ENCODE results near the gene KNSTRN.

Gene KNSTRN

DNA sequence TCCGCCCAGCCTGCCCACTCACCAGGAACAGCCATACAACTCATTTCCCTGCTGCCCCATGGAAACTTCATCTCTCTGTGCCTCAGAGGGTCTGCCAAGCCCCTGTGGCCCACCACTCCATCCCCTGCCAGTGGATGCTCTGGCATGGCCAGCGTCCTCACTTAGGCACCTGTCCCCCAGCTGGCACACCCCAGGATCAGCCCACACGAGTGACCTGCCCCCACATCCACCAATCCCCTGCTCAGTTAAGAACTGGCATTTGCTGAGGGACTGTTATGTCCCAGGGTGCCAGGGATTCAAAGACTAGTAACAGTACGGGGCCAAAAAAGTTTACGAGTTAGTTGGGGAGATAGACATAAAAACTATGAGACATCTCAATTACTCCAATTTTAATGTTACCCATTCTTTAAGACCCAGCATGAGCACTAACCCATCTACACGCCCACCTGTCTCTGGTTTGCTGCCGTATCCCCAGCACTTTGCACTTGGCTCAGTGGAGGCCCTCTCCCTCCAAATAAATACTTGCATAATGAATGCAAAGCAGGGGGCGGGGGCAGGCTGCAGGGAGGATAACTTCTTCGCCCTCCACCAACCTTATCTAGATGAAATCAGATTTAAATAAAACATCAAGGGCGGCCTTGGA, 46.7 kb downstream of the KNSTRN start:
- no peak overlapping the region for H3K9ac ChIP-seq (ENCODE audit: low read depth in 1 of 2, low read length in 2 of 2)
- H3K27ac ChIP-seq (ENCODE audit: low read depth in 2 of 2, low read length in 2 of 2) = no peak overlapping the region
- H3K9me3 ChIP-seq (ENCODE audit: control insufficient read depth in 2 of 2, low read length in 2 of 2) = no peaks in the 10 kb centered on the region

DNA sequence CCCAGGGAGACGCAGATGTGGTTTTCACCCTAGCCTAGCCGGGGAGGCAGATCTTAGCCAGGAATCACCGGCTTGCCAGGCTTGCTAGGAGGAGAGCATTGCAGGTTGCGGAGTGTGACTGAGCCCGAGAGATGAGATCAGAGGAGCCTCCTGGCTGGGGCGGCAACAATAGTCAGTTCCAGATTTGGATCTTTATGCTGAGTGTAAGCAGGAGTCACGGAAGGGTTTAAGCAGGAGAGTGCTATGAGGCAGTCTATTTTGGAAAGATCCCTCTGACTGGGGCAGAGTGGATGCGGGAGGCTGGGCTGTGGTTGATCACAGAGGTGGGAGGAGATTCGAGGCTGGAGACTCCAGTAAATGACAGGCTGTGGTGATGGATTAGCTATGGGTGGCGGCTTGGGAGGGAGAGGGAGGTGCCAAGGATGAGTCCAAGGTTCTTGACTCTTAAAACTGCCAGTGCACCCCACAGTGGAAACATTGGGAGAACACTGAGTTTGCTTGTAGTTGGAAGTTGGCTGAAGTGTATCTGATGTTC, 47.8 kb downstream of the KNSTRN start:
- no peaks in the 10 kb centered on the region for H3K36me3 ChIP-seq (ENCODE audit: control insufficient read depth in 2 of 2, insufficient read depth in 2 of 2, low read length in 2 of 2)
- no peaks in the 10 kb centered on the region for H3K9me3 ChIP-seq (ENCODE audit: control insufficient read depth in 2 of 2, low read length in 2 of 2)
- H3K27ac ChIP-seq (ENCODE audit: low read depth in 2 of 2, low read length in 2 of 2) = no peak overlapping the region
- H3K4me1 ChIP-seq (ENCODE audit: control insufficient read depth in 2 of 2, insufficient read depth in 2 of 2, low read length in 2 of 2) = peaks cover 1 to 4% of the 10 kb centered on the region in 2 donors
- H3K4me3 ChIP-seq (ENCODE audit: low read length in 2 of 2) = peak overlapping the region in 1 of 2 donors; percentile 33
- no peak overlapping the region for H3K9ac ChIP-seq (ENCODE audit: low read depth in 1 of 2, low read length in 2 of 2)
- peaks cover 0 to 2% of the 10 kb centered on the region in 2 donors for H3K27me3 ChIP-seq (ENCODE audit: control insufficient read depth in 2 of 2, insufficient read depth in 2 of 2, low read length in 2 of 2)

More for the DNA sequence above, 46.7 kb downstream of the KNSTRN start:
- no peaks in the 10 kb centered on the region for H3K27me3 ChIP-seq (ENCODE audit: control insufficient read depth in 2 of 2, insufficient read depth in 2 of 2, low read length in 2 of 2)
- peaks cover 0 to 4% of the 10 kb centered on the region in 2 donors for H3K4me1 ChIP-seq (ENCODE audit: control insufficient read depth in 2 of 2, insufficient read depth in 2 of 2, low read length in 2 of 2)
- no peak overlapping the region for H3K4me3 ChIP-seq (ENCODE audit: low read length in 2 of 2)
- no peaks in the 10 kb centered on the region for H3K36me3 ChIP-seq (ENCODE audit: control insufficient read depth in 2 of 2, insufficient read depth in 2 of 2, low read length in 2 of 2)

DNA sequence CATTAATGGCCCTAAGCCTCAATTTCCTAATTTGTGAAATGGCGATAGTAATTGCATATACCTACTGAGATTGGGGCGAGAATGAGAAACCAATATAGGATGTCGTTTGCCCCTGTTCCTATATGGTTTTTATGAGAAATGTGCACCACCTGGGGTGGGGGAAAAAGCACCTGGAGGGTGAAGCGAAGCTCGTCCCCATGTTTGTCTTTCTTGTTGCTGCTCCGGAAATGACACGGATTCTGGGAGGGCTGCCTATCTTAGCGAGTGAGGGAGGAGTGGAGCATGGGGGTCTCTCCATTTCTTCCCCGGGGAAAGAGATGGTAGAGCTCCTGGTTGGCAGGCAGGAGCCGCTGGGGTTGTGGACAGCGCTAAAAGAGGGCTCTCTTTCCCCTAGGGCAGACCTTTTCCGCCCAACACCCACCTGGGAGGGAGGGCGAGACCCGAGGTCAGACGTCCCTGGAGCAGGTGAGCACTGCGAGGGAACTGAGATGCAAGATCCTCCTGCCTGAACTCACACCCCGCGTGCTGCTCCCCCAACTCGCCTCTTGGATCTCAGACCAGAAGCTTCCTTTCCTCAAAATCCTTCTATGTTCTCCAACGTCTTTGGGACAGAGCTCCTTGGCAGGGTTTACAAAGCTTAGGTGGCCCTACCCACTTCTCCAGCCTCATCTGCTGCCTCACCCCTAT, 52.6 kb downstream of the KNSTRN start:
- H3K4me1 ChIP-seq (ENCODE audit: control insufficient read depth in 2 of 2, insufficient read depth in 2 of 2, low read length in 2 of 2) = peaks cover 24 to 27% of the 10 kb centered on the region in 2 donors
- no peak overlapping the region for H3K27ac ChIP-seq (ENCODE audit: low read depth in 2 of 2, low read length in 2 of 2)
- no peaks in the 10 kb centered on the region for H3K36me3 ChIP-seq (ENCODE audit: control insufficient read depth in 2 of 2, insufficient read depth in 2 of 2, low read length in 2 of 2)
- H3K27me3 ChIP-seq (ENCODE audit: control insufficient read depth in 2 of 2, insufficient read depth in 2 of 2, low read length in 2 of 2) = peaks cover 8% of the 10 kb centered on the region in 2 donors
- H3K4me3 ChIP-seq (ENCODE audit: low read length in 2 of 2) = peak overlapping the region; percentile 53 to 56
- no peaks in the 10 kb centered on the region for H3K9me3 ChIP-seq (ENCODE audit: control insufficient read depth in 2 of 2, low read length in 2 of 2)
- H3K9ac ChIP-seq (ENCODE audit: low read depth in 1 of 2, low read length in 2 of 2) = peak overlapping the region in 1 of 2 donors; percentile 41

DNA sequence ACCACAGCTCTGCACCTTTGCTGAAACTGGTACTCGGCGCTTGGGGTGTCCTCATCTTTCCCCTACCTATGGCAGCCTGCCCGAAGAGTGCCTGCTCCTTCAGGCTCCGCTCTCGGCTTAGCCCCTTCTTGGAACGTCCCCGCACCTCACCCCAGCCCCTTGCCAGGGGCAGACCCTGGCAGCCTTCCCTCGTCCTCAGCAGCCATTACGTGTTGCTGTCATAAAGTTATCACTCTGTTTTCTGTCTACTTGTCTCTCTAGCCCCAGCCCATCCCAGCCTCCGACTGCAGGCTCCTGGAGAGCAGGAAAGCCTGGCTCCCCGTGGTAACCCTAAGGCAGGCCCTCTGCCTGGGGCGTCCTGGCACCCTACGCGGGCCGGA, 53.2 kb downstream of the KNSTRN start:
- Histone ChIP-seq H3K9me3 (ENCODE audit: control insufficient read depth in 2 of 2, low read length in 2 of 2) (no peaks in the 10 kb centered on the region), H3K27ac (ENCODE audit: low read depth in 2 of 2, low read length in 2 of 2) (no peak overlapping the region), H3K4me1 (ENCODE audit: control insufficient read depth in 2 of 2, insufficient read depth in 2 of 2, low read length in 2 of 2) (peaks cover 26% of the 10 kb centered on the region in 2 donors), H3K36me3 (ENCODE audit: control insufficient read depth in 2 of 2, insufficient read depth in 2 of 2, low read length in 2 of 2) (no peaks in the 10 kb centered on the region), H3K9ac (ENCODE audit: low read depth in 1 of 2, low read length in 2 of 2) (peak overlapping the region in 1 of 2 donors; percentile 41), H3K4me3 (ENCODE audit: low read length in 2 of 2) (peak overlapping the region; percentile 53 to 56), H3K27me3 (ENCODE audit: control insufficient read depth in 2 of 2, insufficient read depth in 2 of 2, low read length in 2 of 2) (peaks cover 8% of the 10 kb centered on the region in 2 donors)

DNA sequence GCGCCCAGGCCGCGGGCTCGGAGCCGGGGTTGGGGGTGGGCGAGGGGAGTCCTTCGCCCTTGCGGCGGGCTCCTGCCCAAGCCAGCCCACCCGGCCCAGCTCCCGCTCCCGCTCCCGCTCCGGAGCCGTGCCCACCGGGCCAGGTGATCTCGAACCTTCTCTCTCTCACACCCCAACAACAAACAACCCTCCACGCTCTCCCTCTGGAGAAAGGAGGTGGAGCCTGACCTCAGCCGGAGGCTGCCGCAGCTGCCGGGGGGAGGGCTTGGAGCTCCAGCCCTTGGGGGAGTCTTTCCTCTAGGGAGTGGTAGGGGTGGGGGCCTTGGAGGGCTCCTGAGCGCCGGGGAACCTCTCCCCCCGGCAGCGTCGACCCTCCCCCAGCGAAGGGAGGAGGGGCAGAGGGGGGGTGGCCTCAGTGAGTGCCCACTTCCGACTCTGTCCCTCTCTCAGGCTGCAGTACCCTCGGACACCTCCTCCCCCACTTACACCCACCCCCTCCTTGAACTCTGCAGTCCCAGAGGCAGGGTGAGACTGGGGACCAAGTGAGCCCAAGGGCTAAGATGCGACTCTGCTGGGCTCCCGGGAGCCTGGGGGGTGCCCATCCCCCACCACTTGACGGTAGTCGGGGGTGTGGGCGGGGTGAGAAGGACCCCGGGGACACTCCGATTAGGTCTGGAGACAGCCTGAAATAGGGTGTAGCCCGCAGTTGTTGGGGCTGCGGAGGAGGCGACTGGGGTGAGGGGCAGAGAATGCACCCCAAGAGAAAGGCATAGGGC, 53.8 kb downstream of the KNSTRN start:
- no peaks in the 10 kb centered on the region for H3K9me3 ChIP-seq (ENCODE audit: control insufficient read depth in 2 of 2, low read length in 2 of 2)
- peaks cover 8% of the 10 kb centered on the region in 2 donors for H3K27me3 ChIP-seq (ENCODE audit: control insufficient read depth in 2 of 2, insufficient read depth in 2 of 2, low read length in 2 of 2)
- no peak overlapping the region for H3K27ac ChIP-seq (ENCODE audit: low read depth in 2 of 2, low read length in 2 of 2)
- H3K36me3 ChIP-seq (ENCODE audit: control insufficient read depth in 2 of 2, insufficient read depth in 2 of 2, low read length in 2 of 2) = no peaks in the 10 kb centered on the region
- peak overlapping the region; percentile 53 to 56 for H3K4me3 ChIP-seq (ENCODE audit: low read length in 2 of 2)
- H3K9ac ChIP-seq (ENCODE audit: low read depth in 1 of 2, low read length in 2 of 2) = peak overlapping the region in 1 of 2 donors; percentile 41
- peaks cover 26% of the 10 kb centered on the region in 2 donors for H3K4me1 ChIP-seq (ENCODE audit: control insufficient read depth in 2 of 2, insufficient read depth in 2 of 2, low read length in 2 of 2)

DNA sequence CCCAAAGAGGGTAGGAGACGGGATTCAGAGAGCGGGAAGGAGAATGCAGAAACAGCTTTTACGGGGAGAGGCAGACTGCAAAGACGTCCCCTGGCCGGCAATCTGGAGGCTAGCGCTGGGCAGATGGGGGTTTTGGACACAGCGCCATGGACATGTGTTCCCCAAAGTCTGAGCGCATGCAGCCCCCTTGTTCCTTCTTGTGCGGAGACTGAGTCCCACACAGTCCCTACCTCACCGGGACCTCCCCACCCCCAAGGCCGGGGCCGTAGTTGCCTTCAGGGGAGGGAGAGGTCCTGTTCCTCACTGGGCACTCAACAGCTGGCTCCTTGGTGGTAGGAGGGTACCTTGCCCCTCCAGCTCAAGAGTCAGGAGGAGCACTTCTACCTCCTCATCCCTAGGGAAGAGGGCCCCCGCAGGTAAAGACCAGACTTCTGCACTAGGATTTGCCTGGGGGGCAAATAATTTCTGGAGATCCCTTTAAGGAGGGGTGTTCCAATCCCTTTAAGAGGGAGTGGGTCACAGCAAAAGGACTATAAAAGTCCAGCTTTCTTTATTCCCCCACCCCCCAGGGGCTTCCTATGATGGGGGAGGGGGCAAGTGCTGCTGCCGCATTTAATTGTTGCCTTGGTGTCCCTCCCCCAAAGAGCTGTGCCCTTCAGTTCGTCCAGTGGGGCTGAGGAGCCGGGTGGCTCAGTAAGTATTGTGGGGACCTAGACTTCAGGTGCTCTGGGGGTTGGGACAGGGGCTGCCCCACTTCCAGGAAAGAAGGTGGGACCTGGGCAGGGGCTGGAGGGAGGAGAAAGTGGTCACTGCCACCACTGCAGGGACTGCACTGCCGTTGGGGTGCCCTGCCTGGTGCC, 54.6 kb downstream of the KNSTRN start:
- Histone ChIP-seq H3K4me3 (ENCODE audit: low read length in 2 of 2) (peak overlapping the region in 1 of 2 donors; percentile 53), H3K9ac (ENCODE audit: low read depth in 1 of 2, low read length in 2 of 2) (peak overlapping the region in 1 of 2 donors; percentile 41), H3K27ac (ENCODE audit: low read depth in 2 of 2, low read length in 2 of 2) (no peak overlapping the region), H3K4me1 (ENCODE audit: control insufficient read depth in 2 of 2, insufficient read depth in 2 of 2, low read length in 2 of 2) (peaks cover 26% of the 10 kb centered on the region in 2 donors), H3K27me3 (ENCODE audit: control insufficient read depth in 2 of 2, insufficient read depth in 2 of 2, low read length in 2 of 2) (peaks cover 8% of the 10 kb centered on the region in 2 donors), H3K36me3 (ENCODE audit: control insufficient read depth in 2 of 2, insufficient read depth in 2 of 2, low read length in 2 of 2) (no peaks in the 10 kb centered on the region), H3K9me3 (ENCODE audit: control insufficient read depth in 2 of 2, low read length in 2 of 2) (no peaks in the 10 kb centered on the region)

DNA sequence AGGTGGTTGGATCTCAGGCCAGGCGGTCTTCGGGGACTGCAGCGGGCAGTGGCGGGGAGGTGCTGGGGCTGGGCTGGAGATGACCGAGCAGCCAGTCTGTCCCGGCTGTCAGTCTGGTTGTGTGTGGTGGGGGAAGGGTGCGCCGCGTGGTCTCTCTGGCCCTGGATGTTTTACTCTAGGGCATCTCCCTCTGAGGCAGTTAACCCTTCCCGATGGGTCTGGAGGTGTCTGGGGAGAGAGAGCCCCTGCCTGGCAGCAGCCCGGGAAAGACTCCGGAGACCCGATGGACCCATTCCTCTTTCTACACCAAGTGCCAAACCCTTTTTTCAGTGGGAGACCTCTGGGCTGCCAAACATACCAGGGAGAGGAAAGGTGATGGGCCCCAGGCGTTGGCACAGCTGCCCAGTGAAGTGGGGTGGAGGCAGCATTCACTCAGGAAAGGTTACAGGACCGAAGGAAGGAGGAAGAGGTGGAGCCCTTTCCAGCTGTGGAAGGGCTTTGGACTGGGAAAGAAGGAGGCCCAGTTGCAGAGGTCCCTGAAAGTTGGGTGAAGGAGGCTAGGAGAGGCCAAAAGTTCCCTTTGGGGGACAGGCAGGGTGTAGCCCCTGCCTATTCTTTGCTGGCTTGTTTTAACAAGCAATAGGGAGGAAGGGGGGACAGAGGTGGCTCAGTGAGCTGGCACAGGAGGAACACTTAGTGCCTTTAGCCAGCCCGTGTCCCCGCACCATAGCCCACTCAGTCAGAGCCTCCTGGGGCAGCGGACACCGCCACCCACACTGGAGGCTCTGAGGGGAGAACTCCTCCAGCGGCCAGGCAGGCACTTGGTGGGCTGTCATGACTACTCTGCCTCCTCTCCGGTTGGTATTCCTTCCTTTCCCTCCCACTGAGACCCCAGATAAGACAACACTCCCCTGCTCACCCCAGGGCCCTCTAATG, 55.5 kb downstream of the KNSTRN start:
- peaks cover 8% of the 10 kb centered on the region in 2 donors for H3K27me3 ChIP-seq (ENCODE audit: control insufficient read depth in 2 of 2, insufficient read depth in 2 of 2, low read length in 2 of 2)
- H3K4me1 ChIP-seq (ENCODE audit: control insufficient read depth in 2 of 2, insufficient read depth in 2 of 2, low read length in 2 of 2) = peaks cover 29 to 30% of the 10 kb centered on the region in 2 donors
- H3K27ac ChIP-seq (ENCODE audit: low read depth in 2 of 2, low read length in 2 of 2) = no peak overlapping the region
- H3K9me3 ChIP-seq (ENCODE audit: control insufficient read depth in 2 of 2, low read length in 2 of 2) = no peaks in the 10 kb centered on the region
- H3K4me3 ChIP-seq (ENCODE audit: low read length in 2 of 2) = no peak overlapping the region
- H3K36me3 ChIP-seq (ENCODE audit: control insufficient read depth in 2 of 2, insufficient read depth in 2 of 2, low read length in 2 of 2) = no peaks in the 10 kb centered on the region
- no peak overlapping the region for H3K9ac ChIP-seq (ENCODE audit: low read depth in 1 of 2, low read length in 2 of 2)

DNA sequence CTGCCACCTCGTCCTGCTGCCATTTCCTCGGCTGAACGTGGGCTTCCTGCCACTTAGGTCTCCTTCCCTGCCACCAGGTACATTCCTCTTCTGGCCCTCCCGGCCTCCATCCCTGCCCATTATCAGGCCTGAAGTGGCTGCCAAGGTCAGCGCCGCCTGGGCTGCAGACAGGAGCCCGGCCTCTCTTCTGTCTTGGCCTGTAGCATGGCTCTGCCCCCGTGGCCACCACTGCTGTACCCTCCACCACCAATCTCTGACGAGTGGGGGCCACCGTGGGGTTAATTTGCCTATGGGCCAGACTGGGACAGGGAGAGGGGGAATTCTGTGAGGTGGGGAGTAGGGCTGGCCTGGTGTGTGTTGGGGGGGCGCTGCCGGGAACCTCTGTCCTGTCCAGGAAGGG, 56.2 kb downstream of the KNSTRN start:
- Histone ChIP-seq H3K27me3 (ENCODE audit: control insufficient read depth in 2 of 2, insufficient read depth in 2 of 2, low read length in 2 of 2) (peaks cover 8% of the 10 kb centered on the region in 2 donors), H3K9ac (ENCODE audit: low read depth in 1 of 2, low read length in 2 of 2) (no peak overlapping the region), H3K36me3 (ENCODE audit: control insufficient read depth in 2 of 2, insufficient read depth in 2 of 2, low read length in 2 of 2) (no peaks in the 10 kb centered on the region), H3K27ac (ENCODE audit: low read depth in 2 of 2, low read length in 2 of 2) (no peak overlapping the region), H3K9me3 (ENCODE audit: control insufficient read depth in 2 of 2, low read length in 2 of 2) (no peaks in the 10 kb centered on the region), H3K4me3 (ENCODE audit: low read length in 2 of 2) (no peak overlapping the region), H3K4me1 (ENCODE audit: control insufficient read depth in 2 of 2, insufficient read depth in 2 of 2, low read length in 2 of 2) (peaks cover 30 to 31% of the 10 kb centered on the region in 2 donors)
